ENCODE data around the gene ATP6V0C.

ATP6V0C gene

GRCh38 chr16:2511128-2511800 is 2.5 kb upstream of the ATP6V0C start:
- no peak overlapping the region for H3K9ac ChIP-seq (ENCODE audit: low read length)
- H3F3A ChIP-seq (ENCODE audit: insufficient read depth, low read length), result no peaks in the 10 kb centered on the region
- no peaks in the 10 kb centered on the region for H3K9me2 ChIP-seq (ENCODE audit: low read depth, low read length)
- H3K27me3 ChIP-seq (ENCODE audit: insufficient read depth, low read length), result no peaks in the 10 kb centered on the region
- H2AFZ ChIP-seq (ENCODE audit: low read length), result no peak overlapping the region
- no peak overlapping the region for H3K4me2 ChIP-seq (ENCODE audit: low read length)
- peaks cover 42% of the 10 kb centered on the region for H3K4me1 ChIP-seq (ENCODE audit: insufficient read depth, low read length, severe bottlenecking)
- H4K20me1 ChIP-seq (ENCODE audit: insufficient read depth, low read length), result no peaks in the 10 kb centered on the region
- no peak for TF ChIP-seq CTCF (IDR thresholded peaks at IDR 0.05; ENCODE audit: low read length)
- no peak for TF ChIP-seq EZH2 (IDR thresholded peaks at IDR 0.05; ENCODE audit: borderline replicate concordance, low read length)
- H3K4me3 ChIP-seq (ENCODE audit: low read depth, low read length, poor library complexity, severe bottlenecking), result no peak overlapping the region
- H3K9me3 ChIP-seq (ENCODE audit: low read length), result no peaks in the 10 kb centered on the region
- H3K36me3 ChIP-seq (ENCODE audit: insufficient read depth, low read length), result no peaks in the 10 kb centered on the region
- peaks cover 18% of the 10 kb centered on the region for H3K79me2 ChIP-seq (ENCODE audit: insufficient read depth, low read length)
- H3K27ac ChIP-seq (ENCODE audit: low read depth, low read length, poor library complexity, severe bottlenecking), result no peak overlapping the region

- TF ChIP-seq EZH2 (IDR thresholded peaks at IDR 0.05; ENCODE audit: borderline replicate concordance, low read length) (no peak), CTCF (IDR thresholded peaks at IDR 0.05; ENCODE audit: low read length) (no peak)
- H3K9me3 ChIP-seq (ENCODE audit: low read length), result no peaks in the 10 kb centered on the region
- H3K27ac ChIP-seq (ENCODE audit: low read depth, low read length, poor library complexity, severe bottlenecking), result no peak overlapping the region
- no peak overlapping the region for H3K4me2 ChIP-seq (ENCODE audit: low read length)
- H3K36me3 ChIP-seq (ENCODE audit: insufficient read depth, low read length), result no peaks in the 10 kb centered on the region
- no peaks in the 10 kb centered on the region for H3K9me2 ChIP-seq (ENCODE audit: low read depth, low read length)
- peaks cover 43% of the 10 kb centered on the region for H3K4me1 ChIP-seq (ENCODE audit: insufficient read depth, low read length, severe bottlenecking)
- no peak overlapping the region for H3K4me3 ChIP-seq (ENCODE audit: low read depth, low read length, poor library complexity, severe bottlenecking)
- no peak overlapping the region for H2AFZ ChIP-seq (ENCODE audit: low read length)
- H3F3A ChIP-seq (ENCODE audit: insufficient read depth, low read length), result no peaks in the 10 kb centered on the region
- no peaks in the 10 kb centered on the region for H4K20me1 ChIP-seq (ENCODE audit: insufficient read depth, low read length)
- no peak overlapping the region for H3K9ac ChIP-seq (ENCODE audit: low read length)
- H3K79me2 ChIP-seq (ENCODE audit: insufficient read depth, low read length), result peaks cover 27% of the 10 kb centered on the region
- H3K27me3 ChIP-seq (ENCODE audit: insufficient read depth, low read length), result no peaks in the 10 kb centered on the region
These were observed 1.6 kb upstream of the ATP6V0C start for GRCh38 chr16:2511996-2512734.

- H3K36me3 ChIP-seq (ENCODE audit: insufficient read depth, low read length), result no peaks in the 10 kb centered on the region
- no peaks in the 10 kb centered on the region for H3K9me2 ChIP-seq (ENCODE audit: low read depth, low read length)
- H2AFZ ChIP-seq (ENCODE audit: low read length), result peak overlapping the region; percentile 93; the same call in 1 of the 2 replicates
- peak overlapping the region; percentile 71 for H3K9ac ChIP-seq (ENCODE audit: low read length)
- TF ChIP-seq EZH2 (IDR thresholded peaks at IDR 0.05; ENCODE audit: borderline replicate concordance, low read length), result no peak
- peak; percentile 59 for TF ChIP-seq CTCF (IDR thresholded peaks at IDR 0.05; ENCODE audit: low read length)
- H3K27me3 ChIP-seq (ENCODE audit: insufficient read depth, low read length), result no peaks in the 10 kb centered on the region
- peak overlapping the region; percentile 75 for H3K4me3 ChIP-seq (ENCODE audit: low read depth, low read length, poor library complexity, severe bottlenecking)
- H4K20me1 ChIP-seq (ENCODE audit: insufficient read depth, low read length), result no peaks in the 10 kb centered on the region
- H3K4me1 ChIP-seq (ENCODE audit: insufficient read depth, low read length, severe bottlenecking), result peaks cover 41% of the 10 kb centered on the region
- peaks cover 31% of the 10 kb centered on the region for H3K79me2 ChIP-seq (ENCODE audit: insufficient read depth, low read length)
- peak overlapping the region; percentile 77 for H3K27ac ChIP-seq (ENCODE audit: low read depth, low read length, poor library complexity, severe bottlenecking)
- peak overlapping the region; percentile 92 for H3K4me2 ChIP-seq (ENCODE audit: low read length)
- H3K9me3 ChIP-seq (ENCODE audit: low read length), result no peaks in the 10 kb centered on the region
- no peaks in the 10 kb centered on the region for H3F3A ChIP-seq (ENCODE audit: insufficient read depth, low read length)
These were observed 882 bp upstream of the ATP6V0C start for GRCh38 chr16:2512735-2513404.

All from OCI-LY1 (cell line).